ENCODE data around the gene JAZF1. TPM values are rescaled to one million over a fixed set of nuclear protein-coding genes. Genes with fewer than 3 reads are reported as not detected.

Gene JAZF1
- total and polyA plus RNA-seq, 2 of the 8 experiments (the other 6 are each of a cell fraction or from before 2014, with no cell fraction given) = 2.6 to 21.8 TPM

GRCh38 chr7:27869056-27869455 lies 311.5 kb downstream of the JAZF1 start:
- peaks cover 0 to 7% (median 1%) of the 10 kb centered on the region in 4 experiments; a peak in 5 of 7 replicates for H3K4me1 ChIP-seq (replicated peaks in 1 of 4; ENCODE audit: control insufficient read depth in 3 of 4, insufficient read depth in 4 of 4, low read length in 3 of 4)
- no peak overlapping the region for H3K4me3 ChIP-seq (ENCODE audit: extremely low read depth in 1 of 4, insufficient read depth in 2 of 4, low read depth in 3 of 4, low read length in 4 of 4)
- no peaks in the 10 kb centered on the region for H3K79me2 ChIP-seq (ENCODE audit: control insufficient read depth in 1 of 2, insufficient read depth in 2 of 2, low read length in 2 of 2)
- CTCF ChIA-PET (ENCODE audit: partially characterized antibody) = interaction anchor here (0.9 kb wide), 1 partner anchor 21 kb away, joined by 3 read pairs; no protein-coding TSS in a partner anchor
- H4K20me1 ChIP-seq (replicated peaks in 1 of 2; ENCODE audit: control insufficient read depth in 1 of 2, insufficient read depth in 2 of 2, low read length in 2 of 2) = peaks cover 0 to 1% of the 10 kb centered on the region in 2 experiments
- no peak overlapping the region for H2BK20ac ChIP-seq (ENCODE audit: low read length)
- no peak overlapping the region for H4K91ac ChIP-seq (replicated peaks; ENCODE audit: insufficient read length, low read length)
- no peak overlapping the region for H2BK15ac ChIP-seq (ENCODE audit: low read length)
- no peaks in the 10 kb centered on the region for H3K9me3 ChIP-seq (ENCODE audit: insufficient read depth in 2 of 2, low read depth in 1 of 2, low read length in 1 of 2)
- no peak overlapping the region for H4K5ac ChIP-seq (ENCODE audit: insufficient read length, low read depth, low read length)
- no peak overlapping the region for H2BK12ac ChIP-seq (ENCODE audit: low read depth, low read length)
- no peaks in the 10 kb centered on the region for H3K23me2 ChIP-seq (ENCODE audit: low read depth, low read length)
- H3K9ac ChIP-seq (replicated peaks in 1 of 4; ENCODE audit: extremely low read depth in 1 of 4, low read depth in 3 of 4, low read length in 3 of 4) = no peak overlapping the region
- TF ChIP-seq SP4 (IDR thresholded peaks at IDR 0.05; ENCODE audit: low read length) (no peak), SP1 (IDR thresholded peaks at IDR 0.05; ENCODE audit: low read depth, low read length) (no peak)
- no peak overlapping the region for H2BK5ac ChIP-seq (ENCODE audit: low read depth, low read length)
- no peaks in the 10 kb centered on the region for H3K36me3 ChIP-seq (ENCODE audit: control insufficient read depth in 2 of 4, insufficient read depth in 4 of 4, low read length in 3 of 4)
- H3K14ac ChIP-seq (ENCODE audit: insufficient read length) = no peak overlapping the region
- DNase-seq (ENCODE audit: low read depth in 1 of 2, low spot score in 2 of 2) (no peak), FAIRE-seq (no peak)
- H4K8ac ChIP-seq (ENCODE audit: extremely low read depth, insufficient read depth, low read length) = no peak overlapping the region
- H3K27ac ChIP-seq (ENCODE audit: low read depth, low read length) = no peak overlapping the region
- no peak overlapping the region for H3K4ac ChIP-seq (replicated peaks; ENCODE audit: insufficient read length, low read depth, low read length)
- H3K27me3 ChIP-seq (replicated peaks in 1 of 4; ENCODE audit: control insufficient read depth in 3 of 4, extremely low read depth in 1 of 4, insufficient read depth in 3 of 4, low read length in 3 of 4) = no peaks in the 10 kb centered on the region
- no peak overlapping the region for H2AK5ac ChIP-seq (ENCODE audit: low read depth, low read length)
- no peak overlapping the region for H3K4me2 ChIP-seq (ENCODE audit: insufficient read depth in 1 of 2, low read depth in 2 of 2, low read length in 2 of 2)
- WGBS, 2 experiments (ENCODE audit: extremely low coverage in 1 of 2, insufficient coverage in 1 of 2, insufficient read length in 1 of 2, insufficient replicate concordance in 2 of 2, low coverage in 1 of 2, low lambda C conversion rate in 2 of 2, missing lambda C conversion rate in 1 of 2) = 90% methylated on average over 7 of the region's 7 CpGs; no CpG with 5 or more reads in 1 of the 2 experiments
- no peaks in the 10 kb centered on the region for H3K79me1 ChIP-seq (ENCODE audit: low read depth, low read length)
- no peak overlapping the region for H3K18ac ChIP-seq (ENCODE audit: extremely low read depth, low read length)
- no peak overlapping the region for H3K23ac ChIP-seq (ENCODE audit: insufficient read length)
- H3K56ac ChIP-seq (replicated peaks; ENCODE audit: insufficient read length, low read depth, low read length) = no peak overlapping the region
- H2BK120ac ChIP-seq (replicated peaks; ENCODE audit: low read depth, low read length) = no peak overlapping the region
- H2AFZ ChIP-seq (ENCODE audit: low read length) = no peak overlapping the region
- POLR2A ChIA-PET (ENCODE audit: partially characterized antibody) = no interaction called here

Data from H1 (cell line).